Pons (tissue), 1 donor: ENCODE data around the gene METTL23.
"Not testable (repeated sequence)": the region's sequence is repeated elsewhere in the genome, so short reads cannot be mapped to it uniquely, and the experiment has no call there.

ENCODE experiments used
- DNase-seq: peaks from one replicate; pipeline ENCODE4 v3.0.0-alpha.2; 2016; ENCODE audit warnings: low spot score

METTL23 gene

DNA sequence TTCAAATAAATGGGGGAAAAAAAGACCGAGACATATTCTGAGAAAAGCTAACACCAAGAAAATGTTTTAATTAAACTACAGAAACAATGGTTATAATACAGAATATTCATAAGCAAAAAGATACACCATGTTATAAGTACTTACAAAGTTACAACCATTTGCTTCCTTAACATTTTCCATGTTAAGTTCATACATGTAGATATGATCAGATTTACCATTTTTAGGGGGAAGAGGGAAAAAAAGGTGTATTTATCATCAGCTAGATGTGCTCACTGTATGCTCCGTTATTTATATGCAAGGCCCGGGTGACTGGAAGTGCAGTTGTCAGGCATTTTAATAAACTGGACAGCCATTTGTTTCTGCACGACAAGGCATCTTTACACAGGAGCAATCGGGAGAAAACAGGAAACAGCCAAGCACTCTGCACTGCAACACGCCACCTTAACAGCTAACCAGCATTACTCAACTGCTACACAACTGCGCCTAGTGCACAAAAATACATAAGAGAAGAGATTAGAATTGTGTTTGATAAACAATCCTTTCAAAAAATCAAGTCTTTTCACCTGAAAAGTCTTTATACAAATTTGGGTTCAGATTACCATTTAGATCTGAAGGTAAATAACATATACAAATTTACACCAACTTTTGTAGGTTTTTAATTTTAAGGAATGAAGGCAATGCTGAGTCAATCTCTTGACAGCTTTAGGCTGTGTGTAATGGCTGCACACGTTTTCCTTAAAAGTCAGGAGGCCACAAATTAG lies 7.6 kb downstream of the METTL23 start:
- no peak for DNase-seq

DNA sequence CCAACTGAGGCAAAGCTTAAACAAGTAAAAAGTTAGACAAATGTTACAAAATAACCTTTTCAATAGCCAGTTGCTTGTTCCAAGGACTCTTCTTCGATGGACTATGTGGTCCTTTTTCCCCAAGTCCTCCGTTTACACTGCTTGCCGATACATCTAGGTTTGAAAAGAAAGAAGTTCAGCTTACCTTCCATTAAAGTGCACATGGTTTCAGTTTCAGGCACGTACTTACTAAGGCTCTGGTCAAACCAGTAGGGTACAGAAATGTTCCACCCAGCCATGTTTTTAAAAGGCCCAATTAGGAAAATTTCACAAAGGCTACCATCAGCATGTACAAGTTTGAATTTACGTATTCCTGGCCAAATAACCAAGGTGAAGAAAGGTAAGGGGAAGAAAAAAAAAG lies 8.4 kb downstream of the METTL23 start:
- DNase-seq, result no peak

DNA sequence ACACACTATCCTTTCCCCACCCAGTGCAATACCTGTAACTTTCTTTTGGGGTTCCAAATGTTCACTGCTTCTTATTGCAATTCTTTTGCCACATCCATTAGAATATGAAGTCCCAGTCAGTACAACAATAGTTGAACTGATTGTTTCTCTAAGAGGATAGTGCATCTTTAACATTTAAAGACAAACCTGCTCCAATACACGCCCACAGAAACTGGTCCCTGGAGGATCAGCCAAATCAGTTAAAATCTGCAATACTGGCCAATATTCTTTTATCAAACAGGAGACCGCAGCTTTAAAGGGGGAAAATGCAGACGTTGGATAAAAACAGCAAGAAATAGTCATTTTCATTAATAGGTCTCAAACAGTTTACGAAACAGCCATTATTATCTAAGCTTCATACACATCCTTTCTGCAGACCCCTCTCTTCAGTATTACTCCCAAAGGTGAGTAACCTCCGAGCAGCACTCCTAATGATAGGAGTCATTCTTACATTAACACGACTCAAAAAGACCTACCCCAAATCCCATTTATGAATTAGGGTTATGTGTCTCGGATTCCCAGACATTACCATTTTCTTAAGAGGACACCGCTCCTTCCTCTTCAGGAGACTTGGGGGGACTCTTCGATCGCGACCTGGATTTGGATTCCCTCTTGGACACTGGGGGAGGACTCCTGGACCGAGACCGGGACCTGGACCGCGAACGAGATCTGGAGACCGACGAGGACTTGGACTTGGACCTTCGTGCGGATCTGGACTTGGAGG lies 9.1 kb downstream of the METTL23 start:
- DNase-seq, result no peak

DNA sequence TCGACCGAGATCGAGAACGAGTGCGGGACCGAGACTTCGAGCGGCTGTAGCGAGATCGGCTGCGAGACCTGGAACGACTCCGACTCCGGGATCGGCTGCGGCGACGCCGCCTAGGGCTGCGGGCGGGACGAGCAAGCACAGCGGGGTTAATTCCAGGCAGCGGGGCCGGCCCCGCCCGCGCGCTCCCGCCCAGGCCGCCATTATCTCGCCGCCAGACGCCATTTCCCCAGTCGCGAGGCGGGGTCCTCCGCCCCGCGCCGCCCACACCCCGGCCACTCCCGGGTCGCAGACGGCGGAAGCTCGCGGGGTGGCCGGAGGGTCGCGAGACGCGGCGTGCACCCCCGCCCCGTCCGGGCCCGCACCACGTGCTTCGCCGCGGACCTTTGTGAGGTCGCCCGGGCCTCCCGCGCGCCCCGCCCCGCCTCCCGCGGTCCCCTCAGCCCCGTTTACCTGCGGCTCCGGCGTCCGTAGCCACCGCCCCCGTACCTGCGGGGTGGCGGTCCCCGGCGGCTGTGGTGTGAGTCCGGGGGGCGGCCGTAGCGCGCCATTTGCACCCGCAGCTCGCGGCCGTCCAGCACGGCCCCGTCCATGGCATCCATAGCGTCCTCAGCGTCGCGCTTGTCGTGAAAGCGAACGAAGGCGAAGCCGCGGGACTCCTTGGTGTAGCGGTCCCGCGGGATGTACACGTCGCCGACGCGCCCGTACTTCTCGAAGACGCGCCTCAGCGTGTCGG lies 9.9 kb downstream of the METTL23 start:
- no peak for DNase-seq

DNA sequence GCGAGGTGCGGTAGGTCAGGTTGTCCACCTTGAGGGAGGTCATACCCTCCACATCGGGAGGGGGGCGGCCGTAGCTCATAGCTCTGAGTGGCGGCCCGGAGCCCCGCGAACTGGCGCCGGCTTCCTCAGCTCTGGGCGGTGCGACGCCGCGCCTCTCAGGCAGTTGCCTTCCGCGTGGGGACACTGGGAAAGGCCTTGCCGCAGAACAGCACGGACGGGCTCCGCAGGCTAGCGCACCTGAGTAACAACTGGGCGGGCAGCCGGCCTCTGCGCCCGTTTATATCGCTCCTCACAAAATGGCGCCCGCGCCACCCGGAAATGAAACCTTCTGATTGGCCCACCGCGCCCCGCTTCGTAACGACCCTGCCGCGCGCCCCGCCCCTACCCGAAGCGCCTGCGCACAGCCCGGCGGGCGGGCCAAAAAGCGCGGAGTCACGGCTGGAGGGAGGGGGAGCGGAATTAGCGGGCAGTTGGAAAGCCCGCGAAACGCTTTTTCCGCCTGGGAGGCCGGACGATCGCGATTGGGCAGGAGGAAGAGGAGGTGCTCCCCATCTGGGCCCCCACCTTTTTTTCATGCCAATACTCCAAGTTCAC lies 10.5 kb downstream of the METTL23 start, which contains the start of gene SRSF2:
Gene SRSF2 (minus strand): TSS at position 250 of the 594 bp plus-strand sequence. CDS start 171 bp downstream, at position 79.
- peak; percentile 98 for DNase-seq

DNA sequence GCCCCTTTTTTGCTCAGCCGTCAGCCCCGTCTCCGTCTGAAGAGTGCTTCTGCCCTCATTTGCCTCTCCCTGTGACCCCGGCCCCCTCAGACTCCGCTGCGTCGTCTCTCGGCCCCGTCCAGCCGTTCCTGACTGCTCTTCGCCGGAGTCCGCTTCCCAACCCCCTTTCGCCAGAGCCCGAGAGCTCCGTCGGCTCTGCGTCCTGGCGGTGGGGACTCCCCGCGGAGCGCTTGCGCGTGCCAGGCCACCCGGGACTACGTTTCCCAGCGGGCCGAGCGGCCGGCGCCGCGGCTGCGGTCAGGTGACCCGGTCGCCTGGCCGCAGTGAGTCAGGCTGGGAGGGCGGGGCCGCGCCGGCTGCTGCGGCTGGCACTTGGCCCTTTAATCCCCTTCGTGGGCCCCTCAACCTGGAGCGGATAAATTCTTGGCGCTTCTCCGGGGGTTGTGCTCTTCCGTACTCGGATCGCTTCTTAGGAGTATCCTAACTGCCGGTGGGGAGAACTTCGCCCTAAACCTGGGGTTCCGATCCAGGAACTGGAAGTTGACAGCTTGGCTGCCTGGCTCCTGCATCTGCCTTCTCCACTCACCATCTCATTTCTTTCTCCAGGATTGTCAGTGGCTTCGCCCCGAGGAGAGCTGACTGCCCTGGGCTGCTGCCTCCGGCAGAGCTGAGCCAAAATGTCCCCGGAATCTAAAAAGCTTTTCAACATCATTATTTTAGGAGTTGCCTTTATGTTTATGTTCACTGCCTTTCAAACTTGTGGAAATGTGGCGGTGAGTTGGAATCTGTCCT lies 11.2 kb downstream of the METTL23 start, which contains the start of gene MFSD11:
Gene MFSD11 (plus strand): TSS at position 444 of the 792 bp plus-strand sequence. CDS start 234 bp downstream, at position 678.
- DNase-seq, result peak; percentile 93

DNA sequence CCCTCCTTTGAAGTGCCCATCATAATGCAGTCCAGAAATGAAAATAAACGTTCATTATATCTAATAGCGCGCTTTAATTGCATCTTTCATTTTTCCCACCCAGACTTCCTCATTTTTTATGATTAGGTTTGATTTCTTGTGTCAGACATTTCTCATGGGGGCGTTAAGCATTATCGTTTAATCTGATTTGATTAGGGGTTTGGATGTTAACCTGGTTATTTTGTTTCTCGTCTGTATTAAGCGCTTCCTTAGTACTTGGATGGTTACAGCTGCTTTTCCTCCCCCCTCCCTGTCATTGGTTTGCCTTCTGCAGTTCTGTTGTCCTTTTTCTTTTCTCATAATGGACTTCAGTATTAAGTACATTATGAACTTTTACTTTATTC lies 11.8 kb downstream of the METTL23 start:
- DNase-seq, result no peak

DNA sequence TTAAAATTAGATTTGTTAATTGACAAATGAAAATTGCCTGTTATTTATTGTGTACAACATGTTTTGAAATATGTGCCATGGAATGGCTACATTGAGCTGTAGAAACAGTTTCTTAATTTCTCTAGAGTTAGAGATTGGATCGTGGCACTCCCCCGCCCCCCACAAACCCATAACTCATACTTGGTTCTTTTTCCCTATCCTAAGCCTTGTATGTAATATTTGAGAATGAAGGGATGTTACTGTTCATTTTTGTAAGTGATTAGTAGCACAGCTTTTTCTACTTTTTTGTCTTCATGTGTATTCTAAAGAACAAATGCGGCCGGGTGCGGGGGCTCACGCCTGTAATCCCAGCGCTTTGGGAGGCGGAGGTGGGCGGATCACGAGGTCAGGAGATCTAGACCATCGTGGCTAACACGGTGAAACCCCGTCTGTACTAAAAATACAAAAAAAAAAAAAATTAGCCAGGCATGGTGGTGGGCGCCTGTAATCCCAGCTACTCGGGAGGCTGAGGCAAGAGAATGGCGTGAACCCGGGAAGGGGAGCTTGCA lies 13.0 kb downstream of the METTL23 start:
- not testable (repeated sequence) for DNase-seq

DNA sequence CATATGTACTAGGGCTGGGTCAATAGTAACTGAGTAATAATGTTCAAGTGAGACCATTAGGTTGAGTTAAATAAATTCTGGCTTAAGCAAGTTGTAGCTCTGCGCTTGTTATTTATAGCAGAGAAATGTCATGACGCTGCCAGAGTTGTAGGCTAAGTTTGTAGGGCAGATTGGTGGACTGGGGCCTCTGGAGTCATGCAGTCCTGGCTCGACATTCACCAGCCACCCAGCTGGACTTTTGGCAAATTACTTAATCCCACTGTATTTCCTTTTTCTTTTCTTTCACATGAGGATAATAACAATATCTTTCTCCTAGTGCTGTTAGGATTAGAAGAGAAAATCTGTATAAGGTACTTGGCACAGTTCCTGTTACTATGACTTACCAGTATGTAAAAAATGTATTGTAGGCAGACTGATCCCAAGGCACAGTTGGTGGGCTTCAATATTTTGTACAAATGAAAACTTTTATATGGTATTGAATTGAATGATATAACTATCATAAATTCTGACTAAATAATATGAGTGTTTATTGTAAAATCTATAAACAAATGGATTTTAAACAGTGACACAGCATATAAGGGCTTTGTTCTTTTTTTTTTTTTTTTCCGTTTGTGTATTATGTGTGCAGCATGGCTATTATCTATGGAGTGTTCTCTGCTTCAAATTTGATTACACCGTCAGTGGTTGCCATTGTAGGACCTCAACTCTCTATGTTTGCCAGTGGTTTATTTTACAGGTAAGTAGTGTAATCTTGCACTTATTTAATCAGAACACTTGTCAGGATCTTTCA lies 13.9 kb downstream of the METTL23 start:
- DNase-seq, result no peak

DNA sequence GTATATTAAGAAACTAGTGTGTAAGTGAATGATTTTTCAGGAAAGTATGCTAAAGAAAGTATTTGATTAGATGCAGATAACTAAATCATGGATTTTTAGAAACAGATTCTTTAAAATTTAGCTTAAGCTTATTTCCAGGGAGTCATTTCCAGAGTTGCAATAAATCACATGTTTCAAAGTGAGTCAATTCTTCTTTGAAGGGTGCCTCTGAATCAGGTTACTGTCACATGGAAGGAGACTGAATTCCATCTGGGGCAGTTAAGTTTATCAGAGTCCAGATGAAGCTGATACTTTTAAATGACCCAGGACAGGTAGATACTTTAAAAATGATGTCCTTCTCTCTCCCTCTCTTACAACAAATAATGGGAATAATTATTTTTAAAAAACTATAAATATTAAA lies 16.3 kb downstream of the METTL23 start:
- no peak for DNase-seq

DNA sequence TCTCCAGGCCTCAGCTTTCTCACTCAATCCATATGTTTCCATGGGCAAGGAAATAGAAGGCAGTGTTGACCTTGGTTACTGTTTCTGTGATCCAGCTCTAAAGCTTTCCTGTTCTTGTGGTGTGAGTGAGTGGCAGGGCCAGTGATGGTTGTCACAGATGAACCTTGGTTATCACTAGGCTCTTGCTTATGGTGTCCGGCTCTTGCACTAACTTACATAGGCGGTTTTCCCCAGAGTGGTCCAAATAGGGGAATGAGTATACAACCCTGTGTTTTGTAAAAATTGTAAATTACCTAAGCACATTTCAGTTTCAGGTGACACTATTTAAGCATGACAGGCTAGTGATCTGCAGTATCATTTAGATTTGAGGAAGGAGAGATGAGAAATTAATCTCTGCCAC lies 18.1 kb downstream of the METTL23 start:
- DNase-seq, result no peak

DNA sequence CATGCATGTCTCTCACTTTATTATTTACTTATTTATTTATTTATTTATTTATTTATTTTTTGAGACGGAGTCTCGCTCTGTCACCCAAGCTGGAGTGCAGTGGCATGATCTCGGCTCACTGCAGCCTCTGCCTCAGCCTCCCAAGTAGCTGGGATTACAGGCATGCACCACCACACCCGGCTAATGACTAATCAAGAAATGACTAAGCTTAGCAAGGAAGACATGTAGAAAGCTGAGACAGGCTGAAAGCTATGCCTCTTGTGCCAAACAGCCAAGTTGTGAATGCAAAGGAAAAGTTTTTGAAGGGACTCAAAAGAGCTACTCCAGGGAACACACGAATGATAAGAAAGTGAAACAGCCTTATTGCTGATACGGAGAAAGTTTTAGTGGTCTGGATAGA lies 19.1 kb downstream of the METTL23 start:
- DNase-seq, result not testable (repeated sequence)

DNA sequence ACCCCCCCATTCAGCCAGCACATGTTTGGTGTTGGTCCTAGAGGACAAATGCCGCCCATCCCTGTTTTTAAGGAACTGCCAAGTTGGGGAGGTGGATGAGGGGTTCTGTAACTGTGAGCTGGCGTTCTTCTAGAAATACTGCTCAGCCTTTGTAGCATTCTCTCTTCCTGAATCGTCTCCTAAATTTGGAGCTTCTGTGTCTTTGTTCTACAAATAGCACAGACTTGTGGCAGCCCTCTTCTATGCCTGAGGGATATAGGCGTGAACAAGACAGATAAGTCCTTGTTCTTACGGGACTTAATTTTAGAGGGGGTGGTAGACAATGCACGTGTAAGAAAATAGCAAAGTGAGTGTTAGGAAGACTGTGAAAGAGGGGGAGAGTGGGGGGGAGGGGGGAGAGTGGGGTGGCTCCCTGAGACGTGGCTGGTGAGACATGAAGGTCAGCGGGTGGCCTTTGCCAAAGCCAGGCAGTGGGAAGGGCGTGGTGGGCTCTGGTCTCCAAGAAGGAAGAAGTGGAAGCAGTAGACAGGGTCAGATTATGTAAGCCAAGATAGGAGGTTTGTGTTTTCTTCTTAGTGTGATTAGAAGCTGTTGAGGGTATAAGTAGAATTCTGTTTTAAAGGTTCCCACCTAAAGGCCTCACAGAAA lies 21.2 kb downstream of the METTL23 start:
- peak; percentile 31 for DNase-seq

DNA sequence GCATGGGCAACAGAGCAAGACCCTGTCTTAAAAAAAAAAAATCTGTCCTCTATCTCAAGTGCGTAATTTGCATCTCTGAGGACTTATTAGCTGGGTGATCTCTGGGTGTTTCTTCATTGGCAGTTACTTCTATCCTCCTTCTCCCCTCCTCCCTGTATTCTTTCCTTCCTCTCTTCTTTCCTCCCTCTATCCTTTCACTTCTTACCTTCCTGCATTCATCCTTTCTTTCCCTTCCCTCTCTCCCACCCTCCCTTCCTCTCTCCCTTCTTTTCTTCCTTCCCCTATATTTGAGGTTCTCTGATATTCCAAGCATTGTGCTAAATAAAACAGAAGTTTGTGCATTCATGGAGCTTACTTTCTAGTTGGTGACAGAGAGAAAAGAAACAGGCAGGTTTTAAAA lies 22.0 kb downstream of the METTL23 start:
- no peak for DNase-seq

DNA sequence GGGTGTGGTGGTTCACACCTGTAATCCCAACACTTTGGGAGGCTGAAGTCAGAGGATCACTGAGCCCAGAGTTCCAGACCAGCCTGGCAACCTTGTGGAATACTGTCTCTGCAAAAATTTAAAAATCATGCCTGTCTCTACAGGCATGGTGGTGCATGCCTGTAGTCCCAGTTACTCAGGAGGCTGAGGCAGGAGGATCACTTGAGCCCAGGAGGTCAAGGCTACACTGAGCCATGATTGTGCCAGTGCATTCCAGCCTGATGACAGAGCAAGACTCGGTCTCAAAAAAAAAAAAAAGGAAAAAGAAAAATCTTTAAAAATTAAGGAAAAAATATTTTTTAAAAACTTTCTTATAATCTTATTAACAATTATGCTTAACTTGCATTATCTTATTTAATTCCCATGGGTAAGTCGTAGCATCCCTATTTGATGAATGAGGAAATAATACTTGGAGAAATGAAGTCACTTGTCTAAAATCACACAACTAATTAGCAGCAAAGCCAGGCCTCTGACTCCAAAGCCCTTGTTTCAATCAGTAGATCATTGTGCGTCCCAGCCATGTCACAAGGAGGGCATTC lies 24.9 kb downstream of the METTL23 start:
- peak; percentile 12 for DNase-seq

DNA sequence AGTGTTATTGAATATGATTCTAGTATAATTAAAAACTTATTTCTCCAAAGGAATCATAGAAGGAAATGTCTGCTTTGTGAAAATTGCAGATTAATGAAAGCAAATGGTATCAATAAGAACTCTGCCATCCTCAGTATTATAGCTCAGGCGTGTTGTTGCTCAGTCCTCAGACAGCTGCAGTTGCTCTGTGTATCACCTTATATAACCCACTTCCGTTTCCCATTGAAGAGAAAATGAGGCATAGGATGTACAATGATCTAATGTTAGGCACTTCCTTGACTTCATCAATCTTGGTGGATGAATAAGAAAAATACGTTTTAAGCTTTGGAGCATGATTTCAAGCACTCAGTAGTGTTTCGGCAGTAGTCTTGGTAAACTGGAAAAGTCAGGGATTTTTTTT lies 25.4 kb downstream of the METTL23 start:
- no peak for DNase-seq

DNA sequence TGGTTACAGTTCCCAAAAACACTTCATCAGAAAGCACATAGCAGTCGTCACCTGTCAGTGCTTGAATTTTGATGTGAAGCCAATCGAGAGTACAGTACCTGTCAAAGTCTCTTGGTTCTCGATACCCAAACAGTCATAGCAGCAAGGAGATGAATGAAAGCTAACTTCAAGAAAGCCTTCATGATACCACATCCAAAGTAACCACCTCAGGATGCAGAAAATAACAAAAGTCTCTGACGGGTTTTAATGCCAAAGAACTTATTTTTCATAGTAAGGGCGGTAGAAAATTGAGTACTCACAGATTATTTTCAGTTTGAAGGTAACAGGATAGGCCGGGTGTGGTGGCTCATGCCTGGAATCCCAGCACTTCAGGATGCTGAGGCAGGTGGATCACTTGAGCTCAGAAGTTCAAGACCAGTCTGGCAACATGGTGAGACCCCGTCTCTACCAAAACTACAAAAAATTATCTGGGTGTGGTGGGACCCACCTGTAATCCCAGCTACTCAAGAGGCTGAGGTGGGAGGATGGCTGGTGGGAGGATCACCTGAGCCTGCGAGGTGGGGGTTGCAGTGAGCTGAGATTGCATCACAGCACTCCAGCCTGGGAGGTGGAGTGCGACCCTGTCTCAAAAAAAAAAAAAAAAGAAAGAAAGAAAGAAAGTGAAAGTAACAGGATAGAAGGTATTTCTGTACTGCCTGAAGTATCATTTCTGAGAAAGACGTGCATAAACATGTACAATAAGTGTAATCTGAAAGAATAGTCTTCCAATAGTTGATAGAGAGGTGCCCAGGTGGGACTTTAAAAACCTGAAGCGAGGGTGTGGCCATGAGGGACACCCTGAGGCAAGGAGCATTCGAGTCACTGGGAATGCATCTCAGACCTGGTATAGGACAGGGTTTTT lies 26.7 kb downstream of the METTL23 start:
- DNase-seq, result no peak

DNA sequence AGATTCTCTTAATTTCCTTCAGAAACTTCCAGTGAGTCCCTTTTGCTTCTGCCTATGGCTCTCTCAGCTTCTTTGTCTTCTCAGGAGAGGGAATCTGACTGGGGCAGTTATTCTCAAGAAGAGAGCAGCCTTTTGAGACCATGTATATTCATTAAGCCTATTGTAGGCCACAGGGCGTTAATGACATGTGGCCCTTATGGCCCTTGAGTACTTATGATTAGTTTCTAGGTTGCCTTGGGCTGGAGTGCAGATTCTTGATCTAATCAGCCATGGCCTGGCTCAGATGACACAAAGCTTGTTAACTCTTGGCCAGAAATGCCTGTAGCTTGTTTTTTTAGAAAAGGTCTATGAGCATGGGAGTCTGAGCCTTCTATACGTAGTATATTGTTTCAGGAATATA lies 28.6 kb downstream of the METTL23 start:
- DNase-seq, result no peak
